IMR-90 (cell line): ENCODE data around the gene EMD. TPM values are rescaled to one million over a fixed set of nuclear protein-coding genes. Genes with fewer than 3 reads are reported as not detected.

Experiments
- ATAC-seq: fragments of 200-7000 bp; cut with Tn5 transposase; 2 replicates; pipeline ENCODE4 v1.9.1; 2020; ENCODE audit warnings: low read depth, mild to moderate bottlenecking, moderate library complexity
- BruUV-seq: library from RNA; stranded (reverse); fragments of 400-500 nt; replicated peaks from 2 replicates; lab custom pipeline; 2021; lab: Mats Ljungman, UMichigan
- CTCF ChIA-PET: fragments of 300-600 bp; formaldehyde crosslinking; extraction: SDS; loops from one replicate; lab custom pipeline; 2021; ENCODE audit warnings: antibody characterized with exemption; lab: Yijun Ruan, JAX
- POLR2A ChIA-PET: fragments of 300-600 bp; sonication (Branson Sonifier 250); formaldehyde crosslinking; loops from one replicate; lab custom pipeline; 2022; ENCODE audit warnings: antibody characterized with exemption; ENCODE audit not compliant: unreplicated experiment; lab: Charles Lee
- DNase-seq: peaks from one replicate; pipeline ENCODE4 v3.0.0; 2013
- H2AFZ ChIP-seq: replicated peaks from 2 replicates; pipeline ENCODE3; 2013; ENCODE audit warnings: low read length, mild to moderate bottlenecking; ENCODE audit not compliant: poor library complexity
- H2AK5ac ChIP-seq: 2 replicates; pipeline ENCODE4 v1.6.1; 2013; ENCODE audit warnings: low read depth, low read length, inconsistent platforms
- H2AK9ac ChIP-seq: replicated peaks from 2 replicates; pipeline ENCODE3; 2013; ENCODE audit warnings: mild to moderate bottlenecking, low read depth, low read length, moderate library complexity; ENCODE audit not compliant: poor library complexity
- H2BK120ac ChIP-seq: 2 replicates; pipeline ENCODE4 v1.6.1; 2013; ENCODE audit warnings: low read depth, low read length, inconsistent platforms
- H2BK15ac ChIP-seq: 3 replicates; pipeline ENCODE4 v1.6.1; 2013; ENCODE audit warnings: low read depth, low read length, inconsistent platforms
- H2BK20ac ChIP-seq: 2 replicates; pipeline ENCODE4 v1.6.1; 2013; ENCODE audit warnings: low read depth, mild to moderate bottlenecking, inconsistent platforms, low read length, moderate library complexity
- H2BK5ac ChIP-seq: 2 replicates; pipeline ENCODE4 v1.6.1; 2013; ENCODE audit warnings: mild to moderate bottlenecking, low read depth, low read length, inconsistent platforms; ENCODE audit not compliant: poor library complexity, severe bottlenecking
- H3K14ac ChIP-seq: replicated peaks from 2 replicates; pipeline ENCODE4 v1.6.1; 2013; ENCODE audit warnings: low read depth, low read length, inconsistent platforms
- H3K18ac ChIP-seq: 2 replicates; pipeline ENCODE4 v1.6.1; 2013; ENCODE audit warnings: low read depth, low read length, control low read depth
- H3K23ac ChIP-seq: 2 replicates; pipeline ENCODE4 v1.6.1; 2013; ENCODE audit warnings: low read depth, low read length, inconsistent platforms
- H3K27ac ChIP-seq: 2 replicates; pipeline ENCODE4 v1.5.1; 2013; ENCODE audit warnings: mild to moderate bottlenecking, control low read depth, low read length; ENCODE audit not compliant: insufficient read depth
- H3K27me3 ChIP-seq: 2 replicates; pipeline ENCODE4 v1.6.1; 2013; ENCODE audit warnings: low read length; ENCODE audit not compliant: control insufficient read depth, insufficient read depth
- H3K36me3 ChIP-seq: 2 replicates; pipeline ENCODE4 v1.6.1; 2013; ENCODE audit warnings: low read length, mixed read lengths; ENCODE audit not compliant: control insufficient read depth, insufficient read depth
- H3K4ac ChIP-seq: 2 replicates; pipeline ENCODE4 v1.6.1; 2013; ENCODE audit warnings: low read depth, low read length, inconsistent platforms
- H3K4me1 ChIP-seq: 2 replicates; pipeline ENCODE4 v1.6.1; 2013; ENCODE audit warnings: low read length, mixed read lengths; ENCODE audit not compliant: control insufficient read depth, insufficient read depth
- H3K4me2 ChIP-seq: 2 replicates; pipeline ENCODE4 v1.6.1; 2013; ENCODE audit warnings: low read depth, mild to moderate bottlenecking, control low read depth, low read length, moderate library complexity
- H3K4me3 ChIP-seq: 2 replicates; pipeline ENCODE4 v1.5.1; 2013; ENCODE audit warnings: low read depth, mild to moderate bottlenecking, control low read depth, low read length, moderate library complexity; ENCODE audit not compliant: insufficient read depth
- H3K56ac ChIP-seq: 2 replicates; pipeline ENCODE4 v1.6.1; 2013; ENCODE audit warnings: low read length, inconsistent platforms; ENCODE audit not compliant: insufficient read depth; ENCODE audit errors: extremely low read depth
- H3K79me1 ChIP-seq, 2 experiments: 2 replicates each; pipeline ENCODE4 v1.6.1; 2013; ENCODE audit warnings: low read length in 2 of 2, inconsistent platforms in 1 of 2, low read depth in 1 of 2
- H3K9ac ChIP-seq: 2 replicates; pipeline ENCODE4 v1.6.1; 2013; ENCODE audit warnings: low read depth, low read length, control low read depth
- H3K9me1 ChIP-seq: 2 replicates; pipeline ENCODE4 v1.6.1; 2013; ENCODE audit warnings: low read length, inconsistent platforms; ENCODE audit not compliant: insufficient read depth
- H3K9me3 ChIP-seq: 2 replicates; pipeline ENCODE4 v1.6.1; 2013; ENCODE audit warnings: low read length; ENCODE audit not compliant: control insufficient read depth, insufficient read depth
- H4K20me1 ChIP-seq: 2 replicates; pipeline ENCODE4 v1.6.1; 2013; ENCODE audit warnings: low read length, inconsistent platforms; ENCODE audit not compliant: insufficient read depth
- H4K5ac ChIP-seq: 2 replicates; pipeline ENCODE4 v1.6.1; 2013; ENCODE audit warnings: mild to moderate bottlenecking, low read depth, low read length, control low read depth
- H4K8ac ChIP-seq, 2 experiments: 2 replicates each; pipeline ENCODE4 v1.6.1; 2013; ENCODE audit warnings: low read depth in 2 of 2, low read length in 2 of 2, control low read depth in 1 of 2, inconsistent platforms in 1 of 2
- H4K91ac ChIP-seq: 2 replicates; pipeline ENCODE4 v1.6.1; 2013; ENCODE audit warnings: low read depth, low read length, inconsistent platforms; ENCODE audit not compliant: insufficient read depth
- BHLHE40 ChIP-seq: fragments of 150-350 bp; IDR thresholded peaks from 2 replicates; pipeline ENCODE4 v1.6.1; 2016; ENCODE audit warnings: mild to moderate bottlenecking, low read depth, low read length
- CEBPB ChIP-seq: IDR thresholded peaks from 2 replicates; pipeline ENCODE4 v1.6.1; 2012; ENCODE audit warnings: low read depth, low read length, improper control_type of control experiment
- CHD1 ChIP-seq: IDR thresholded peaks from 2 replicates; pipeline ENCODE4 v1.6.1; 2012; ENCODE audit warnings: low read depth, low read length, improper control_type of control experiment
- FOS ChIP-seq: fragments of 150-350 bp; IDR thresholded peaks from 2 replicates; pipeline ENCODE4 v1.6.1; 2016; ENCODE audit warnings: low read depth, low read length
- MAFK ChIP-seq: IDR thresholded peaks from 2 replicates; pipeline ENCODE4 v1.6.1; 2012; ENCODE audit warnings: low read depth, low read length, improper control_type of control experiment
- MAZ ChIP-seq: IDR thresholded peaks from 2 replicates; pipeline ENCODE4 v1.6.1; 2012; ENCODE audit warnings: low read depth, mild to moderate bottlenecking, low read length, improper control_type of control experiment, moderate library complexity, borderline replicate concordance
- NFE2L2 ChIP-seq: fragments of 150-350 bp; IDR thresholded peaks from 2 replicates; pipeline ENCODE4 v1.6.1; 2016; ENCODE audit warnings: low read depth, mild to moderate bottlenecking, low read length
- POLR2A ChIP-seq: IDR thresholded peaks from 2 replicates; pipeline ENCODE4 v1.6.1; 2012; ENCODE audit warnings: mild to moderate bottlenecking, low read depth, low read length
- RAD21 ChIP-seq: IDR thresholded peaks from 2 replicates; pipeline ENCODE4 v1.6.1; 2012; ENCODE audit warnings: low read length, improper control_type of control experiment
- RCOR1 ChIP-seq: IDR thresholded peaks from 2 replicates; pipeline ENCODE4 v1.6.1; 2012; ENCODE audit warnings: mild to moderate bottlenecking, low read length, improper control_type of control experiment; ENCODE audit not compliant: insufficient replicate concordance
- RFX5 ChIP-seq: IDR thresholded peaks from 2 replicates; pipeline ENCODE4 v1.8.0; 2012; ENCODE audit warnings: low read depth, mild to moderate bottlenecking, low read length, moderate library complexity
- SMC3 ChIP-seq: fragments of 150-350 bp; IDR thresholded peaks from 2 replicates; pipeline ENCODE4 v1.6.1; 2016; ENCODE audit warnings: low read depth, mild to moderate bottlenecking, antibody characterized with exemption, low read length, moderate library complexity
- WGBS, 2 experiments: methylation state at CpG; one replicate each; pipeline versions ENCODE4 v1.1.5 to v1.1.7; 2013; ENCODE audit warnings: missing lambda C conversion rate in 2 of 2; ENCODE audit not compliant: insufficient read length in 1 of 2; ENCODE audit errors: extremely low coverage in 2 of 2; 5-methylcytosine and 5-hydroxymethylcytosine counted together
- dilution Hi-C: fragments of 300-500 bp; cut with HindIII; formaldehyde crosslinking; loops from one replicate; pipeline ENCODE4 v1.14.3; 2018; ENCODE audit warnings: low sequenced_read_pairs; ENCODE audit not compliant: unreplicated experiment
- in situ Hi-C: fragments of 300-500 bp; cut with MboI; formaldehyde crosslinking; loops from 3 replicates; pipeline ENCODE4 v1.14.3; 2019; ENCODE audit warnings: low sequenced_read_pairs, inconsistent platforms, mixed read lengths
- intact Hi-C: fragments of 100-400 bp; cut with micrococcal nuclease; formaldehyde crosslinking; loops from 2 replicates; pipeline ENCODE4 v1.10.0; 2022
- polyA plus RNA-seq, 3 experiments: library from polyadenylated mRNA; depleted of rRNA; stranded (reverse); fragments of >200 nt; gene quantifications; 2 replicates each; pipeline ENCODE4 v1.2.3, GENCODE V29; 2012; ENCODE audit warnings: low replicate concordance in 1 of 3
- total RNA-seq: library from RNA; depleted of rRNA; stranded (reverse); fragments of >200 nt; gene quantifications from 2 replicates; pipeline ENCODE4 v1.2.3, GENCODE V29; 2012
- TF ChIP-seq, protein P1 (sequence below): fragments of 150-350 bp; IDR thresholded peaks from 2 replicates; pipeline ENCODE4 v1.6.1; 2016; ENCODE audit warnings: low read depth, mild to moderate bottlenecking, low read length, moderate library complexity, borderline replicate concordance
- TF ChIP-seq, protein P2 (sequence below): fragments of 150-350 bp; IDR thresholded peaks from 2 replicates; pipeline ENCODE4 v1.6.1; 2017; ENCODE audit warnings: mild to moderate bottlenecking, antibody characterized with exemption, low read length, low read depth

Gene EMD
- total and polyA plus RNA-seq, 2 of the 4 experiments (the other 2 are of a cell fraction), result 9.9 to 80.6 TPM

DNA sequence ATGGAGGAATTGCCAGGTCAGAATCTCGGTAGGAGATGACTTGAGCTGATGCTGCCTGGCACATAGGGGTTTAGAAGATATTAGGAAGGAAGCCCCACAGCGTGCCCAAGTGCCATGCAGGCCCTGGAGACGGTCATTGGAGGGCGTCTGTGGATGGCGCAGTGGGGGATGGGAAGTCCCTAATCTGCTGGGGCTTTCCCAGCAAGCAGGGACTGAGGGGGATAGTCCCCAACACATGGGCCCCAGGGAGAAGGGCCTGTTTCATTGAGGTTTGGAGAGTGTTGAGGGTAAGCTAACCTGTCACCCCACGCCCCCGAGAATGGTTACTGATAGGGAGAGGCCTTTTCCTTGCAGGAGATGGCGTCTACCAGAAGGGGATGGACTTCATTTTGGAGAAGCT lies 40.1 kb downstream of the EMD start:
- no peak overlapping the region for H2BK120ac ChIP-seq
- no peaks in the 10 kb centered on the region for H3K27me3 ChIP-seq
- intact Hi-C loops, result no loop called here
- H3K79me1 ChIP-seq, result no peaks in the 10 kb centered on the region
- no peak overlapping the region for H3K9ac ChIP-seq
- no peaks in the 10 kb centered on the region for H4K20me1 ChIP-seq
- no peak overlapping the region for H4K5ac ChIP-seq
- no peak overlapping the region for H3K4me3 ChIP-seq
- no peak for DNase-seq
- H2AK5ac ChIP-seq, result no peak overlapping the region
- H2AK9ac ChIP-seq, result no peak overlapping the region
- ChIA-PET CTCF (no interaction called here), POLR2A (no interaction called here)
- no peak overlapping the region for H3K4ac ChIP-seq
- BruUV-seq, result no TSS peak
- no peaks in the 10 kb centered on the region for H3K9me3 ChIP-seq
- no peak overlapping the region for H2BK20ac ChIP-seq
- no peak overlapping the region for H3K23ac ChIP-seq
- H3K14ac ChIP-seq, result no peak overlapping the region
- H4K91ac ChIP-seq, result no peak overlapping the region
- dilution Hi-C loops, result no loop called here
- no peak overlapping the region for H2BK15ac ChIP-seq
- H3K27ac ChIP-seq, result no peak overlapping the region
- no peak overlapping the region for H3K18ac ChIP-seq
- TF ChIP-seq RCOR1 (no peak), POLR2A (no peak), CHD1 (no peak), MAFK (no peak), BHLHE40 (no peak), FOS (no peak), RAD21 (no peak), RFX5 (no peak), CEBPB (no peak), SMC3 (no peak), NFE2L2 (no peak), MAZ (no peak)
- TF ChIP-seq, protein P1, sequence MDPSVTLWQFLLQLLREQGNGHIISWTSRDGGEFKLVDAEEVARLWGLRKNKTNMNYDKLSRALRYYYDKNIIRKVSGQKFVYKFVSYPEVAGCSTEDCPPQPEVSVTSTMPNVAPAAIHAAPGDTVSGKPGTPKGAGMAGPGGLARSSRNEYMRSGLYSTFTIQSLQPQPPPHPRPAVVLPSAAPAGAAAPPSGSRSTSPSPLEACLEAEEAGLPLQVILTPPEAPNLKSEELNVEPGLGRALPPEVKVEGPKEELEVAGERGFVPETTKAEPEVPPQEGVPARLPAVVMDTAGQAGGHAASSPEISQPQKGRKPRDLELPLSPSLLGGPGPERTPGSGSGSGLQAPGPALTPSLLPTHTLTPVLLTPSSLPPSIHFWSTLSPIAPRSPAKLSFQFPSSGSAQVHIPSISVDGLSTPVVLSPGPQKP, result no peak
- TF ChIP-seq, protein P2, sequence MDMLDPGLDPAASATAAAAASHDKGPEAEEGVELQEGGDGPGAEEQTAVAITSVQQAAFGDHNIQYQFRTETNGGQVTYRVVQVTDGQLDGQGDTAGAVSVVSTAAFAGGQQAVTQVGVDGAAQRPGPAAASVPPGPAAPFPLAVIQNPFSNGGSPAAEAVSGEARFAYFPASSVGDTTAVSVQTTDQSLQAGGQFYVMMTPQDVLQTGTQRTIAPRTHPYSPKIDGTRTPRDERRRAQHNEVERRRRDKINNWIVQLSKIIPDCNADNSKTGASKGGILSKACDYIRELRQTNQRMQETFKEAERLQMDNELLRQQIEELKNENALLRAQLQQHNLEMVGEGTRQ, result no peak
- H2AFZ ChIP-seq, result no peak overlapping the region
- in situ Hi-C loops, result no loop called here
- no peaks in the 10 kb centered on the region for H3K4me1 ChIP-seq
- no peak overlapping the region for H3K4me2 ChIP-seq
- ATAC-seq, result no peak
- H4K8ac ChIP-seq, result no peak overlapping the region
- H2BK5ac ChIP-seq, result no peak overlapping the region
- H3K36me3 ChIP-seq, result peaks cover 8% of the 10 kb centered on the region
- WGBS, 2 experiments, result 92% methylated on average over 6 of the region's 8 CpGs; no CpG with 5 or more reads in 1 of the 2 experiments
- no peak overlapping the region for H3K56ac ChIP-seq
- H3K9me1 ChIP-seq, result no peaks in the 10 kb centered on the region
